ENCODE results near the gene ABCA4.

The ABCA4 gene

GRCh38 chr1:94009304-94009703, 111.6 kb downstream of the ABCA4 start:
- Histone ChIP-seq H3K9me3 (replicated peaks; ENCODE audit: insufficient read depth, low read length) (no peaks in the 10 kb centered on the region), H4K20me1 (ENCODE audit: insufficient read depth, low read length) (no peaks in the 10 kb centered on the region), H2AFZ (ENCODE audit: low read length) (no peak overlapping the region), H3K79me2 (ENCODE audit: low read length) (no peaks in the 10 kb centered on the region), H3K4me2 (ENCODE audit: low read depth, low read length) (no peak overlapping the region), H3K4me3 (ENCODE audit: low read length) (no peak overlapping the region), H3F3A (ENCODE audit: insufficient read depth, low read length) (no peaks in the 10 kb centered on the region), H3K9me2 (replicated peaks; ENCODE audit: insufficient read depth, low read length) (no peaks in the 10 kb centered on the region), H3K4me1 (ENCODE audit: low read length) (no peaks in the 10 kb centered on the region), H3K36me3 (replicated peaks; ENCODE audit: insufficient read depth, low read length) (no peaks in the 10 kb centered on the region), H3K9ac (ENCODE audit: low read length) (no peak overlapping the region), H3K27me3 (replicated peaks; ENCODE audit: insufficient read depth, low read length) (no peaks in the 10 kb centered on the region), H3K27ac (ENCODE audit: low read length) (no peak overlapping the region)
- DNase-seq, result no peak
- TF ChIP-seq EZH2 (optimal IDR thresholded peaks at IDR 0.05; ENCODE audit: low read depth, low read length) (no peak), EZH2phosphoT487 (IDR thresholded peaks at IDR 0.05; ENCODE audit: low read length) (no peak)

GRCh38 chr1:94006604-94007003, 114.3 kb downstream of the ABCA4 start:
- Histone ChIP-seq H3K4me2 (ENCODE audit: low read depth, low read length) (no peak overlapping the region), H3K36me3 (replicated peaks; ENCODE audit: insufficient read depth, low read length) (no peaks in the 10 kb centered on the region), H3K4me3 (ENCODE audit: low read length) (no peak overlapping the region), H3K27ac (ENCODE audit: low read length) (no peak overlapping the region), H4K20me1 (ENCODE audit: insufficient read depth, low read length) (no peaks in the 10 kb centered on the region), H3K9me2 (replicated peaks; ENCODE audit: insufficient read depth, low read length) (no peaks in the 10 kb centered on the region), H3K4me1 (ENCODE audit: low read length) (no peaks in the 10 kb centered on the region), H3K79me2 (ENCODE audit: low read length) (no peaks in the 10 kb centered on the region), H3K9ac (ENCODE audit: low read length) (no peak overlapping the region), H3K9me3 (replicated peaks; ENCODE audit: insufficient read depth, low read length) (no peaks in the 10 kb centered on the region), H3K27me3 (replicated peaks; ENCODE audit: insufficient read depth, low read length) (no peaks in the 10 kb centered on the region), H2AFZ (ENCODE audit: low read length) (no peak overlapping the region), H3F3A (ENCODE audit: insufficient read depth, low read length) (no peaks in the 10 kb centered on the region)
- TF ChIP-seq EZH2 (optimal IDR thresholded peaks at IDR 0.05; ENCODE audit: low read depth, low read length) (no peak), CTCF (IDR thresholded peaks at IDR 0.05; ENCODE audit: low read length) (no peak), EZH2phosphoT487 (IDR thresholded peaks at IDR 0.05; ENCODE audit: low read length) (no peak)
- no peak for DNase-seq

- Histone ChIP-seq H3K4me2 (ENCODE audit: low read depth, low read length) (no peak overlapping the region), H3K4me1 (ENCODE audit: low read length) (no peaks in the 10 kb centered on the region), H3K36me3 (replicated peaks; ENCODE audit: insufficient read depth, low read length) (no peaks in the 10 kb centered on the region), H2AFZ (ENCODE audit: low read length) (no peak overlapping the region), H3K27me3 (replicated peaks; ENCODE audit: insufficient read depth, low read length) (no peaks in the 10 kb centered on the region), H4K20me1 (ENCODE audit: insufficient read depth, low read length) (no peaks in the 10 kb centered on the region), H3K27ac (ENCODE audit: low read length) (no peak overlapping the region), H3K4me3 (ENCODE audit: low read length) (no peak overlapping the region), H3K9me2 (replicated peaks; ENCODE audit: insufficient read depth, low read length) (no peaks in the 10 kb centered on the region), H3K79me2 (ENCODE audit: low read length) (no peaks in the 10 kb centered on the region), H3K9ac (ENCODE audit: low read length) (no peak overlapping the region), H3F3A (ENCODE audit: insufficient read depth, low read length) (no peaks in the 10 kb centered on the region), H3K9me3 (replicated peaks; ENCODE audit: insufficient read depth, low read length) (no peaks in the 10 kb centered on the region)
- TF ChIP-seq CTCF (IDR thresholded peaks at IDR 0.05; ENCODE audit: low read length) (no peak), EZH2 (optimal IDR thresholded peaks at IDR 0.05; ENCODE audit: low read depth, low read length) (no peak), EZH2phosphoT487 (IDR thresholded peaks at IDR 0.05; ENCODE audit: low read length) (no peak)
- DNase-seq, result no peak
These were observed 116.0 kb downstream of the ABCA4 start for GRCh38 chr1:94004924-94005323.

GRCh38 chr1:94002046-94002787, 118.7 kb downstream of the ABCA4 start:
- H3K9me2 ChIP-seq (replicated peaks; ENCODE audit: insufficient read depth, low read length), result no peaks in the 10 kb centered on the region
- no peaks in the 10 kb centered on the region for H3K4me1 ChIP-seq (ENCODE audit: low read length)
- H3K27me3 ChIP-seq (replicated peaks; ENCODE audit: insufficient read depth, low read length), result no peaks in the 10 kb centered on the region
- no peak for TF ChIP-seq EZH2 (optimal IDR thresholded peaks at IDR 0.05; ENCODE audit: low read depth, low read length)
- TF ChIP-seq CTCF (IDR thresholded peaks at IDR 0.05; ENCODE audit: low read length), result no peak
- no peak for TF ChIP-seq EZH2phosphoT487 (IDR thresholded peaks at IDR 0.05; ENCODE audit: low read length)
- H2AFZ ChIP-seq (ENCODE audit: low read length), result no peak overlapping the region
- no peak for DNase-seq
- H3K4me3 ChIP-seq (ENCODE audit: low read length), result no peak overlapping the region
- no peak overlapping the region for H3K4me2 ChIP-seq (ENCODE audit: low read depth, low read length)
- H3K9me3 ChIP-seq (replicated peaks; ENCODE audit: insufficient read depth, low read length), result no peaks in the 10 kb centered on the region
- H3K27ac ChIP-seq (ENCODE audit: low read length), result no peak overlapping the region
- no peaks in the 10 kb centered on the region for H4K20me1 ChIP-seq (ENCODE audit: insufficient read depth, low read length)
- H3K9ac ChIP-seq (ENCODE audit: low read length), result no peak overlapping the region
- H3K79me2 ChIP-seq (ENCODE audit: low read length), result no peaks in the 10 kb centered on the region
- H3F3A ChIP-seq (ENCODE audit: insufficient read depth, low read length), result no peaks in the 10 kb centered on the region
- H3K36me3 ChIP-seq (replicated peaks; ENCODE audit: insufficient read depth, low read length), result no peaks in the 10 kb centered on the region
